HFF-Myc (cell line): ENCODE data around the gene MAPK14.

Source experiments
- DNase-seq: peaks from one replicate; pipeline ENCODE4 v3.0.0-alpha.2; 2011; ENCODE audit warnings: low read depth; ENCODE audit errors: extremely low read depth
- H3K4me3 ChIP-seq: replicated peaks from 2 replicates; pipeline ENCODE4 v1.5.1; 2011; ENCODE audit warnings: low read depth, mild to moderate bottlenecking, control low read depth, low read length
- TF ChIP-seq, protein P1 (sequence below): IDR thresholded peaks from 2 replicates; pipeline ENCODE4 v1.5.1; 2012; ENCODE audit warnings: mild to moderate bottlenecking, low read depth, low read length, control low read depth; ENCODE audit errors: missing control alignments

MAPK14 gene

DNA sequence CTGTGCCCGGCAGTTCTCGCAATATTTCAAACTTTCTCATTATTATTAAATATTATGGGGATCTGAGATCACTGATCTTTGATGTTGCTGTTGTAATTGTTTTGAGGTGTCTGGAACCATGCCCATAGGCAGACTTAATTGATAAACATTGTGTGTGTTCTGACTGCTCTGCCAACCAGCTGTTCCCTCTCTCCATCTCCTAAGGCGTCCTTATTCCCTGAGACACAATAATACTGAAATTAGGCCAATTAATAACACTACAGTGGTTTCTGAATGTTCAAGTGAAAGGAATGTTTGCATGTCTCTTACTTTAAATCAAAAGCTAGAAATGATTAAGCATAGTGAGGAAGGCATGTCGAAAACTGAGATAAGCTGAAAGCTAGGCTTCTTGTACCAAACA, 7.6 kb downstream of the MAPK14 start:
- DNase-seq, result no peak
- H3K4me3 ChIP-seq, result no peak overlapping the region
- TF ChIP-seq, protein P1, sequence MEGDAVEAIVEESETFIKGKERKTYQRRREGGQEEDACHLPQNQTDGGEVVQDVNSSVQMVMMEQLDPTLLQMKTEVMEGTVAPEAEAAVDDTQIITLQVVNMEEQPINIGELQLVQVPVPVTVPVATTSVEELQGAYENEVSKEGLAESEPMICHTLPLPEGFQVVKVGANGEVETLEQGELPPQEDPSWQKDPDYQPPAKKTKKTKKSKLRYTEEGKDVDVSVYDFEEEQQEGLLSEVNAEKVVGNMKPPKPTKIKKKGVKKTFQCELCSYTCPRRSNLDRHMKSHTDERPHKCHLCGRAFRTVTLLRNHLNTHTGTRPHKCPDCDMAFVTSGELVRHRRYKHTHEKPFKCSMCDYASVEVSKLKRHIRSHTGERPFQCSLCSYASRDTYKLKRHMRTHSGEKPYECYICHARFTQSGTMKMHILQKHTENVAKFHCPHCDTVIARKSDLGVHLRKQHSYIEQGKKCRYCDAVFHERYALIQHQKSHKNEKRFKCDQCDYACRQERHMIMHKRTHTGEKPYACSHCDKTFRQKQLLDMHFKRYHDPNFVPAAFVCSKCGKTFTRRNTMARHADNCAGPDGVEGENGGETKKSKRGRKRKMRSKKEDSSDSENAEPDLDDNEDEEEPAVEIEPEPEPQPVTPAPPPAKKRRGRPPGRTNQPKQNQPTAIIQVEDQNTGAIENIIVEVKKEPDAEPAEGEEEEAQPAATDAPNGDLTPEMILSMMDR, result no peak

DNA sequence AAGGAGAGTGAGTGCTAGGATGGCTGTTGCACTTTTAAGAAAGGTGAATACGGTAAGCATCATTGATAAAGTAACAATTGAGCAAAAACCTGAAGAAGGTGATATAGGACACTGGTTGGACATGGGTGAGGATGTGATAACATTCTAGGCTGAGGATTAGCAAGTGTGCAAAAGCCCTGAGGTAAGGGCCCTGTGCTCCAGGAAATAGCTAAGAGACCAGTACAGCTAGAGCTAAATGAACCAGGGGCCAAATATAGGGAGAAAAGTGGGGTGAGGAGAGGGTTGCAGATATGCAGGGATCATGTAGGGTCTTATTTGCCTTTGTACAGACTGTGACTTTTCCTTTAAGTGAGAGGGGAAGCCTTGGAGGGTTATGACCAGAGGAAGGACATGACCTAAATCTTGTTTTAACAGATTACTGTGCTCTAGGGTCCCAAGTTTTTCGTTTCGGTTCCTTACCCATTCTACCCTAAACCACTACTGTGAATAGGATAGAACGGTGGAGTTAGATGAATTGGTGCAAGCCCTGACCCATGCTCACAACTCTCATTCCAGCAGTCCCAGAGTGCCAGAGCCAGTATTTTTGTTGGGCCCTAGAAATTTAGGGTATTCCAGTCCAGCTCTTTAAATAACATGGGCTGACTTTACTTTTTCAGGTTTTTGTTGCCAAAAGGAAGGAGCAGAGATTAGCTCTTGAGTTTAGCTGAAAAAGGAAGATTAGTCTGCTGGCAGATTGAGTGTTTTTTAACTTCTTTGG, 10.7 kb downstream of the MAPK14 start:
- DNase-seq, result no peak
- H3K4me3 ChIP-seq, result no peak overlapping the region
- TF ChIP-seq, protein P1, result no peak

DNA sequence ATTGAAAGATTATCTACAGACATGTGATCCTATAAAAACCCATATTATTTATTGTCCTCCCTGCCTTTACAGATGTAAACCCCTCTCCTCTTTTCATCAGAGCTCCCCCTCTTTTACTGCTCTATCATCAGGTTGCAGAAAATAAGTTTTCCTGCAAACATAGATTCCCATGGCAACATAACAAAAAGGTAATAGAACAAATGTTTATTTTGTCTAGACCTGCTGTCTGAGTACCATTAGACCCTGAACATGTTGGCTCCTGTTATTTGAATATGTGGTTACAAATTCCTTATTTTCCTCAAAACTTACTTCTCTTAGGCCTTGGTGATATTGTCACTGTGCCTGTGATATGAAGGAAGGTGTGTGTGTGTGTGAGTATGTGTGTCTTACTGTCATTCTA, 11.5 kb downstream of the MAPK14 start:
- no peak for DNase-seq
- TF ChIP-seq, protein P1, result no peak
- no peak overlapping the region for H3K4me3 ChIP-seq

DNA sequence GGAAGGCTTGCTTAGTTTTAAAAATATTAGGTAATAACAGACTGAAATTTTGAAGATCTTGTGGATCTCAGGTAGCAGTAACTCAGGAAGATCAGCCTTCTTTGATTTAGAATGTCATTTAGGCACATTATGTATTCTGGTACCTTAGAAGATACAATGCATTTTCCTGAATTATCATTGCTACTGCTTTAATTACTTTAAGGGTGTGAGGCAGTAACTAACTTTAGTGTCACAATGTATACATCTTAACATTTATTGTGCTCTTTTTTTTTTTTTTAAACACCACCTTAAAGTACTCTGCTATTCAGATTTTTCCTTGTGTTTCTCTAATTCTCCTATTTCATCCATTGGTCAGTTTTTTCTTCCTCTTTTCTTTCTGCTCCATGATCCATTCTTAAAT, 13.3 kb downstream of the MAPK14 start:
- no peak for DNase-seq
- TF ChIP-seq, protein P1, result no peak
- H3K4me3 ChIP-seq, result no peak overlapping the region

DNA sequence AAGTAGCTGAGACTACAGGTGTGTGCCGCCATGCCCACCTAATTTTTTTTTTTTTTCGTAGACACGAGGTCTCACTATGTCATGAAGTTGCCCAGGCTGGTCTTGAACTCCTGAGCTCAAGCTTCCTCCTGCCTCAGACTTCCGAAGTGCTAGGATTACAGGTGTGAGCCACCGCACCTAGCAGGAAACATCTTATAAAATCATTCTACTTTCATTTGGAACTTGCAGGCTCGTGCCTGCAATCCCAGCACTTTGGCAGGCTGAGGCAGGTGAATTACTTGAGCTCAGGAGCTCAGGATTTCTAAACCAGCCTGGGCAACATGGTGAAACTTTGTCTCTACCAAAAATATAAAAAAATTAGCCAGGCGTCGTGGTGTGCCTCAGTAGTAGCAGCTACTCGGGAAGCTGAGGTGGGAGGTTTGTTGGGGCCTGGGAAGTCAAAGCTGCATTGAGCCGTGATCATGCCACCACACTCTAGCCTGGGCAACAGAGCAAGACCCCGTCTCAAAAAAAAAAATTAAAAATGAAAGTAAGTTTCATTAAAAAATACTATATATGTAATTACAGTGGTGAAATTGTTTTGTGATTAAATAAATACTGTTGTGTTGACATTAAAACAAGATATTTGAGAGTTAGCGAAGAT, 15.1 kb downstream of the MAPK14 start:
- TF ChIP-seq, protein P1, result no peak
- H3K4me3 ChIP-seq, result no peak overlapping the region
- no peak for DNase-seq

DNA sequence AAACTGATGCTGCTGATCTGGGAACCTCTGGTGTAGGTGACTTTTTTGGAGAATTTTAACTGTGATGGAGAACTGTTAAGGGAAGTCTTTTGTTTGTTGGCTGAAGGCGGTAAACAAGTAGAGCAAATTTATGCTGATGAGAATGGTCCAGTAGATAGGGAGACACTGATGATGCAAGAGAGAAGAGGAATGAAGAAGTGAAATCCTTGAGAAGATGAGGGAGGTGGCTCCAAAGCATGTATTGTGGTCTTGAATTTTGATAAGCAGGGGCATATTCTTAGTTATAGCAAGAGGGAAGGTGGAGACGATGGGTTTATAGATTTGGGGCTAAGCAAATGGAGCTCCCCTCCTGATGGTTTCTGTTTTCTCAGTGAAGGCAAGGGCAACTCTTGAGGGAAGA, 22.0 kb downstream of the MAPK14 start:
- DNase-seq, result no peak
- no peak overlapping the region for H3K4me3 ChIP-seq

More for the DNA sequence above, 22.0 kb downstream of the MAPK14 start:
- TF ChIP-seq, protein P1, result no peak
